NT2/D1 (cell line): ENCODE results near the gene TTC24.

Source experiments
- YY1 ChIP-seq: IDR thresholded peaks from 2 replicates; pipeline ENCODE4 v1.6.1; 2011; ENCODE audit not compliant: insufficient read length, insufficient read depth
- ZNF274 ChIP-seq: IDR thresholded peaks from 2 replicates; pipeline ENCODE4 v1.6.1; 2011; ENCODE audit warnings: mild to moderate bottlenecking, low read depth, low read length

DNA sequence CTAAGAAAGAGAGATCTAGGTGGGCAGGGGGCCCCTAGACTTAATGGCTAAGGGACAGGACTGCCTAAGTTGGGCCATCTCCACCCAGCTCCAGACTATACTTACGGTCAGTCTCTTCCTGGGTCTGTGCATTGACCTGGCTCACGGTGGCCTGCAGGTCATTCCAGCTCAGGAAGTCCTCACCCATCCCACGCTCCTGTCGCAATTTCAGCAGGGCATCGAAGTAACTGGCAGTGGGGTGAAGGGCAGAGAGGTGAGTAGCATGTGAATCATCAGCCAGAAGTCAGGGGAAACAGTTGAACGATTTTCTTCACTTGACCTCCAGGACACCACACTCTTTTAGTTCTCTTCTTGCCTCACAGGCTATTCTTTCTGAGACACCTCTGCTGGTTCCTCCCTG, 27.7 kb upstream of the TTC24 start:
- TF ChIP-seq ZNF274 (no peak), YY1 (no peak)
